HCT116 (cell line): Measurements from ENCODE around the gene PXT1. TPM values are rescaled to one million over a fixed set of nuclear protein-coding genes. Genes with fewer than 3 reads are reported as not detected.

ENCODE experiments used
- ATAC-seq: fragments of 200-7000 bp; cut with Tn5 transposase; 2 replicates; pipeline ENCODE4 v1.9.1; 2020; ENCODE audit warnings: mild to moderate bottlenecking, moderate library complexity
- BruUV-seq: library from RNA; stranded (reverse); fragments of 400-500 nt; replicated peaks from 2 replicates; lab custom pipeline; 2021; lab: Mats Ljungman, UMichigan
- CTCF ChIA-PET: fragments of 300-600 bp; sonication (Branson Sonifier 250); formaldehyde crosslinking; loops from one replicate; lab custom pipeline; 2021; ENCODE audit warnings: antibody characterized with exemption; lab: Charles Lee
- POLR2A ChIA-PET: fragments of 300-600, 350-600 bp; sonication (Branson Sonifier 250); formaldehyde crosslinking; loops from one replicate; lab custom pipeline; 2021; ENCODE audit warnings: antibody characterized with exemption; lab: Charles Lee
- RAD21 ChIA-PET, 2 experiments: fragments of 300-600 bp; sonication (Branson Sonifier 250); formaldehyde crosslinking; loops; one replicate each; lab custom pipeline; 2023; ENCODE audit warnings: low total read pairs in 2 of 2; ENCODE audit not compliant: uncharacterized antibody in 2 of 2, unreplicated experiment in 2 of 2, low non-redundant PET in 1 of 2; lab: Charles Lee
- DNase-seq: peaks from one replicate; pipeline ENCODE4 v3.0.0-alpha.2; 2010; ENCODE audit warnings: low read depth, low spot score
- H2AFZ ChIP-seq: fragments of 200-600 bp; shearing (Covaris generic), sonication (generic); 2 replicates; pipeline ENCODE4 v1.6.1; 2017; ENCODE audit warnings: low read depth, mixed run types, mixed read lengths, antibody characterized with exemption, low read length; ENCODE audit not compliant: poor library complexity, severe bottlenecking
- H3K27ac ChIP-seq: 2 replicates; pipeline ENCODE4 v1.5.1; 2012; ENCODE audit warnings: low read depth, low read length
- H3K27me3 ChIP-seq: fragments of 200-600 bp; sonication (generic); 2 replicates; pipeline ENCODE4 v1.6.1; 2016; ENCODE audit warnings: mixed run types, low read length, mixed read lengths; ENCODE audit not compliant: insufficient read depth
- H3K36me3 ChIP-seq, 2 experiments: fragments of 200-500 bp in 1 of 2; fragments of 200-600 bp in 1 of 2; sonication (Bioruptor generic) in 1 of 2; sonication (generic) in 1 of 2; 2 replicates each; pipeline versions ENCODE4 v1.5.1 to v1.6.1; 2014 to 2016; ENCODE audit warnings: low read length in 2 of 2, inconsistent platforms in 1 of 2, mixed read lengths in 1 of 2, mixed run types in 1 of 2; ENCODE audit not compliant: insufficient read depth in 2 of 2, control insufficient read depth in 1 of 2
- H3K4me1 ChIP-seq, 2 experiments: fragments of 200-600 bp in 1 of 2; sonication (generic) in 1 of 2; 2 replicates each; pipeline versions ENCODE4 v1.5.1 to v1.6.1; 2012 to 2017; ENCODE audit warnings: low read length in 2 of 2, inconsistent platforms in 1 of 2, mild to moderate bottlenecking in 1 of 2, mixed read lengths in 1 of 2, mixed run types in 1 of 2, moderate library complexity in 1 of 2; ENCODE audit not compliant: insufficient read depth in 2 of 2, control insufficient read depth in 1 of 2
- H3K4me2 ChIP-seq: fragments of 200-600 bp; sonication (generic); 2 replicates; pipeline ENCODE4 v1.6.1; 2017; ENCODE audit warnings: mixed run types, low read length, mixed read lengths
- H3K4me3 ChIP-seq, 2 experiments: fragments of 200-600 bp in 1 of 2; sonication (generic) in 1 of 2; replicated peaks in 1 of 2; 2 replicates each; pipeline ENCODE4 v1.5.1; 2011 to 2016; ENCODE audit warnings: low read length in 2 of 2, control low read depth in 1 of 2, low read depth in 1 of 2, mild to moderate bottlenecking in 1 of 2, mixed read lengths in 1 of 2, mixed run types in 1 of 2
- H3K79me2 ChIP-seq: fragments of 200-600 bp; sonication (generic); 2 replicates; pipeline ENCODE4 v1.6.1; 2017; ENCODE audit warnings: mild to moderate bottlenecking, mixed run types, low read length, moderate library complexity, mixed read lengths; ENCODE audit not compliant: insufficient read depth
- H3K9ac ChIP-seq: fragments of 200-600 bp; sonication (generic); 2 replicates; pipeline ENCODE4 v1.6.1; 2016; ENCODE audit warnings: low read length, mixed read lengths
- H3K9me2 ChIP-seq: fragments of 200-600 bp; sonication (generic), shearing (Covaris generic); 2 replicates; pipeline ENCODE4 v1.6.1; 2017; ENCODE audit warnings: mixed run types, mild to moderate bottlenecking, moderate library complexity; ENCODE audit not compliant: insufficient read depth
- H3K9me3 ChIP-seq, 2 experiments: fragments of 200-500 bp in 1 of 2; fragments of 200-600 bp in 1 of 2; sonication (Bioruptor generic) in 1 of 2; sonication (generic) in 1 of 2; 2 replicates each; pipeline ENCODE4 v1.6.1; 2014 to 2017; ENCODE audit warnings: low read length in 2 of 2, mixed read lengths in 2 of 2, inconsistent platforms in 1 of 2, low read depth in 1 of 2, mild to moderate bottlenecking in 1 of 2, mixed run types in 1 of 2, moderate library complexity in 1 of 2; ENCODE audit not compliant: control insufficient read depth in 1 of 2, insufficient read depth in 1 of 2
- H4K20me1 ChIP-seq: fragments of 200-600 bp; sonication (generic), shearing (Covaris generic); 2 replicates; pipeline ENCODE4 v1.6.1; 2017; ENCODE audit warnings: mixed run types, mild to moderate bottlenecking, moderate library complexity; ENCODE audit not compliant: insufficient read depth
- CEBPB ChIP-seq: IDR thresholded peaks from 2 replicates; pipeline ENCODE4 v1.6.1; 2012; ENCODE audit warnings: low read depth
- POLR2AphosphoS5 ChIP-seq: IDR thresholded peaks from 2 replicates; pipeline ENCODE4 v1.6.1; 2011; ENCODE audit warnings: mild to moderate bottlenecking, low read depth, low read length, moderate library complexity
- TCF7L2 ChIP-seq: IDR thresholded peaks from 2 replicates; pipeline ENCODE4 v1.7.0; 2011; ENCODE audit warnings: borderline replicate concordance, inconsistent platforms; ENCODE audit not compliant: insufficient read depth, insufficient read length; ENCODE audit errors: extremely low read depth
- ZBTB33 ChIP-seq: IDR thresholded peaks from 2 replicates; pipeline ENCODE4 v1.6.1; 2011; ENCODE audit warnings: mild to moderate bottlenecking, low read length, moderate library complexity; ENCODE audit not compliant: insufficient replicate concordance; ENCODE audit errors: extremely low read depth
- ZNF274 ChIP-seq: fragments of 200-500 bp; sonication (Bioruptor generic); IDR thresholded peaks from 2 replicates; pipeline ENCODE4 v1.6.1; 2014; ENCODE audit warnings: mild to moderate bottlenecking, low read depth, low read length, inconsistent platforms
- intact Hi-C: fragments of 100-400 bp; cut with micrococcal nuclease; formaldehyde crosslinking; loops from 2 replicates; pipeline ENCODE4 v1.10.0; 2022
- total RNA-seq: library from RNA; stranded (reverse); gene quantifications from one replicate; pipeline ENCODE4 v1.2.1, GENCODE V29; 2021; ENCODE audit not compliant: unreplicated experiment

The PXT1 gene
- total RNA-seq, 1 experiment from 2014 or later, result 0.17 TPM

- no peaks in the 10 kb centered on the region for H3K27me3 ChIP-seq
- ChIA-PET POLR2A (interaction anchor here (1.6 kb wide), 1 partner anchor 17 kb away, joined by 4 read pairs; no protein-coding TSS in a partner anchor), CTCF (interaction anchor here (2.0 kb wide), 2 partner anchors 17 to 56 kb away, joined by 9 to 10 read pairs; no protein-coding TSS in a partner anchor), RAD21 (interaction anchor here in 1 of 2 experiments (0.6 kb wide), 1 partner anchor 161 kb away, joined by 3 read pairs; no protein-coding TSS in a partner anchor)
- no peak overlapping the region for H3K4me3 ChIP-seq
- H3K9me3 ChIP-seq, result no peaks in the 10 kb centered on the region
- no peak overlapping the region for H3K27ac ChIP-seq
- intact Hi-C loops, result no loop called here
- no TSS peak for BruUV-seq
- no peak overlapping the region for H2AFZ ChIP-seq
- ATAC-seq, result no peak
- H3K9ac ChIP-seq, result no peak overlapping the region
- H3K79me2 ChIP-seq, result no peaks in the 10 kb centered on the region
- no peaks in the 10 kb centered on the region for H4K20me1 ChIP-seq
- DNase-seq, result no peak
- no peaks in the 10 kb centered on the region for H3K36me3 ChIP-seq
- no peaks in the 10 kb centered on the region for H3K9me2 ChIP-seq
- TF ChIP-seq ZBTB33 (no peak), POLR2AphosphoS5 (no peak), ZNF274 (no peak), CEBPB (no peak), TCF7L2 (no peak)
- TF ChIP-seq, all 23 proteins: peak for 0
- peaks cover 0 to 6% of the 10 kb centered on the region in 2 experiments; a peak in 2 of 4 replicates for H3K4me1 ChIP-seq
- no peak overlapping the region for H3K4me2 ChIP-seq
Measured at GRCh38 chr6:36358226-36358915, 84.3 kb downstream of the PXT1 start.
